GM12892 (cell line): Measurements from ENCODE around the gene BABAM2.

Source experiments
- POLR2A ChIP-seq: IDR thresholded peaks from 2 replicates; pipeline ENCODE4 v1.6.1; 2011; ENCODE audit warnings: low read depth, low read length, control low read depth
- POLR2AphosphoS5 ChIP-seq: IDR thresholded peaks from 2 replicates; pipeline ENCODE4 v1.6.1; 2011; ENCODE audit warnings: low read depth, low read length, control low read depth

DNA sequence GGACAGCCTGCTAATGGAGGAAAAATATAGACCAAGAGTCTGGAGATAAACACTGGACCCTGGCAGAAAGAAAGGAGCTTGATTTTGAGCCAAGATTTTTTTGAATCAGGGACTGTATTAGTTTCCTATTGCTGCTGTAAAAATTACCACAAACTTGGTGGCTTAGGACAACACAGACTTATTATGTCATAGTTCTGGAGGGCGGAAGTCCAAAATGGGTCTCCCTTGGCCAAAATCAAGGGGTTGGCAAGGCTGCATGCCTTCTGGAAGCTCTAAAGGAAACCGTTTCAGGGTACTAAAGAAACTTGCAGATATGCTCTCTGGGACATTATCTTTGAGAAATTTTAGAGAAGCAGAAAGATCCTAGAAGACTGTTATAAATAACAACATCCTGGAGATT, 140.1 kb downstream of the BABAM2 start:
- TF ChIP-seq POLR2AphosphoS5 (no peak), POLR2A (no peak)
